Measurements from ENCODE around the gene ATP8A2.

DNA sequence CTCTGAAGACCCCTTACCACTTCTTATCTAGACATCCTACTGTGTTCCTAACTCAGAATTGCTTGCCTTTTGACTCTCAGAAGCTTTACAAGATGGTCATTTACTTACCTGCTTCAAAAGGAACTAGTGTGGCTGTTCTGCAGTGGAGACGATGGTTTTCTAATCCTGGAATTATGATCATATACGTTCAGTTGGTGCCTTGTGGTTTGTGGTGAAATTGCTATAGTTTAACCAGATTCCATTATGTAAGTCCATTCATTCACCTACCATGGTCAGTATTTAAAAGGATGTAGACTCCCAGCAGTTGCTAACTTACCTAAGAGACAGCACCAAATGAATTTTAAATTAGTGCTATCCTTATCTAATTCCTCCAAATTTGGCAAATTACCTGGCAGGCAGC lies 469.2 kb downstream of the ATP8A2 start:
- TF ChIP-seq, protein P1, sequence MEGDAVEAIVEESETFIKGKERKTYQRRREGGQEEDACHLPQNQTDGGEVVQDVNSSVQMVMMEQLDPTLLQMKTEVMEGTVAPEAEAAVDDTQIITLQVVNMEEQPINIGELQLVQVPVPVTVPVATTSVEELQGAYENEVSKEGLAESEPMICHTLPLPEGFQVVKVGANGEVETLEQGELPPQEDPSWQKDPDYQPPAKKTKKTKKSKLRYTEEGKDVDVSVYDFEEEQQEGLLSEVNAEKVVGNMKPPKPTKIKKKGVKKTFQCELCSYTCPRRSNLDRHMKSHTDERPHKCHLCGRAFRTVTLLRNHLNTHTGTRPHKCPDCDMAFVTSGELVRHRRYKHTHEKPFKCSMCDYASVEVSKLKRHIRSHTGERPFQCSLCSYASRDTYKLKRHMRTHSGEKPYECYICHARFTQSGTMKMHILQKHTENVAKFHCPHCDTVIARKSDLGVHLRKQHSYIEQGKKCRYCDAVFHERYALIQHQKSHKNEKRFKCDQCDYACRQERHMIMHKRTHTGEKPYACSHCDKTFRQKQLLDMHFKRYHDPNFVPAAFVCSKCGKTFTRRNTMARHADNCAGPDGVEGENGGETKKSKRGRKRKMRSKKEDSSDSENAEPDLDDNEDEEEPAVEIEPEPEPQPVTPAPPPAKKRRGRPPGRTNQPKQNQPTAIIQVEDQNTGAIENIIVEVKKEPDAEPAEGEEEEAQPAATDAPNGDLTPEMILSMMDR (IDR thresholded peaks at IDR 0.05) = no peak
- TF ChIP-seq POLR2A (IDR thresholded peaks at IDR 0.05) (no peak), POLR2AphosphoS5 (IDR thresholded peaks at IDR 0.05) (no peak), EP300 (IDR thresholded peaks at IDR 0.05; ENCODE audit: low read depth) (no peak)

Measured in transverse colon (tissue), 4 donors.